Spleen (tissue), 11 donors: ENCODE data around the gene MRPL40. TPM values are rescaled to one million over a fixed set of nuclear protein-coding genes. Genes with fewer than 3 reads are reported as not detected.

Source experiments
- DNase-seq: peaks from one replicate; pipeline ENCODE4 v3.0.0-alpha.2; 2020
- H3K27ac ChIP-seq, 8 donors: fragments of 200-600 bp; sonication (generic) in 7 of 8; 1 replicate in 4 of 8; 2 replicates in 4 of 8; pipeline versions ENCODE4 v1.5.0 to v1.8.0; 2016 to 2021; ENCODE audit warnings: inconsistent platforms in 4 of 8, mild to moderate bottlenecking in 4 of 8, moderate library complexity in 1 of 8
- H3K27me3 ChIP-seq, 7 donors: fragments of 200-600 bp; sonication (generic) in 6 of 7; replicated peaks in 1 of 7; 1 replicate in 4 of 7; 2 replicates in 3 of 7; pipeline versions ENCODE4 v1.5.0 to v1.8.0; 2016 to 2021; ENCODE audit warnings: inconsistent platforms in 3 of 7, mild to moderate bottlenecking in 1 of 7
- H3K36me3 ChIP-seq, 6 donors: fragments of 200-600 bp; sonication (generic) in 5 of 6; 1 replicate in 4 of 6; 2 replicates in 2 of 6; pipeline versions ENCODE4 v1.5.0 to v1.8.0; 2016 to 2021; ENCODE audit warnings: inconsistent platforms in 2 of 6
- H3K4me1 ChIP-seq, 6 donors: fragments of 200-600 bp; sonication (generic) in 5 of 6; 1 replicate in 3 of 6; 2 replicates in 3 of 6; pipeline versions ENCODE4 v1.5.0 to v1.8.0; 2016 to 2021; ENCODE audit warnings: inconsistent platforms in 3 of 6
- H3K4me3 ChIP-seq, 8 donors: fragments of 200-600 bp; sonication (generic) in 7 of 8; 1 replicate in 4 of 8; 2 replicates in 4 of 8; pipeline versions ENCODE4 v1.5.0 to v1.8.0; 2016 to 2021; ENCODE audit warnings: inconsistent platforms in 4 of 8, mild to moderate bottlenecking in 4 of 8, moderate library complexity in 2 of 8
- H3K9me3 ChIP-seq, 8 donors: fragments of 200-600 bp; sonication (generic) in 7 of 8; 1 replicate in 4 of 8; 2 replicates in 4 of 8; pipeline versions ENCODE4 v1.5.0 to v1.8.0; 2016 to 2021; ENCODE audit warnings: inconsistent platforms in 4 of 8
- CTCF ChIP-seq, 11 experiments: fragments of 200-600 bp in 7 of 11; fragments of 450-650 bp in 4 of 11; sonication (generic) in 4 of 11; IDR thresholded peaks in 8 of 11; conservative IDR thresholded peaks in 3 of 11; 1 replicate in 7 of 11; 2 replicates in 4 of 11; pipeline versions ENCODE4 v1.4.0 to v1.8.0; 2016 to 2021; ENCODE audit warnings: antibody characterized with exemption in 11 of 11, inconsistent platforms in 4 of 11, mild to moderate bottlenecking in 1 of 11
- POLR2A ChIP-seq, 3 donors: fragments of 450-650 bp; IDR thresholded peaks; one replicate each; pipeline ENCODE4 v1.5.1; 2017; ENCODE audit warnings: antibody characterized with exemption in 3 of 3, mild to moderate bottlenecking in 1 of 3
- POLR2AphosphoS5 ChIP-seq, 3 donors: sonication (generic); formaldehyde crosslinking; IDR thresholded peaks; one replicate each; pipeline ENCODE4 v1.5.1; 2017; ENCODE audit warnings: antibody characterized with exemption in 3 of 3
- WGBS, 5 donors: extraction: QIAGEN DNeasy Blood & Tissue Kit in 3 of 5; methylation state at CpG; one replicate each; pipeline versions ENCODE4 v1.1.5 to v1.1.7; 2013 to 2018; 5-methylcytosine and 5-hydroxymethylcytosine counted together
- intact Hi-C: fragments of 100-400 bp; cut with DNase I; formaldehyde crosslinking; loops from one replicate; pipeline ENCODE4 v1.15.0; 2023; ENCODE audit warnings: low total_unique reads
- polyA plus RNA-seq, 3 donors: library from polyadenylated mRNA; stranded (reverse); fragments of 200-250 nt; gene quantifications; one replicate each; pipeline ENCODE4 v1.2.1, GENCODE V29; 2013
- total RNA-seq, 7 donors: library from RNA; depleted of rRNA in 3 of 7; stranded (reverse); fragments of >200 nt in 3 of 7; fragmentation: NEBNext Ultra II Directional in 4 of 7; extraction: Animal tissue kit (Norgen Biotek cat#: 25700) in 4 of 7; gene quantifications; one replicate each; pipeline versions ENCODE4 v1.1.0 to v1.2.1, GENCODE V29; 2016 to 2021
- donor health status: healthy with polysubstance abuse.
- donor health status: DM: no; HTN: no; CAD: no; lungs with moderate emphysema.
- donor health status: DM: no; HTN: no; CAD: no.
- donor health status: Bipolar disorder and iron deficiency.
- donor health status: healthy.
- donor health status: DM: no; HTN: no; CAD: no.
- donor health status: DM: yes; HTN: yes; CAD: no.

Gene MRPL40
- total and polyA plus RNA-seq, 10 donors: 11.7 to 55.7 (median 21.6) TPM

GRCh38 chr22:19397734-19398104 is 34.6 kb upstream of the MRPL40 start:
- 91 to 100% (median 96%) methylated on average over 3 of the region's 3 CpGs for WGBS, 5 donors
- Histone ChIP-seq H3K27ac (no peak overlapping the region), H3K4me1 (no peaks in the 10 kb centered on the region), H3K27me3 (no peaks in the 10 kb centered on the region), H3K36me3 (peaks cover 3 to 100% (median 70%) of the 10 kb centered on the region in 6 donors), H3K9me3 (no peaks in the 10 kb centered on the region), H3K4me3 (no peak overlapping the region)
- no peak for DNase-seq
- no peak for TF ChIP-seq CTCF (IDR thresholded peaks at IDR 0.05 in 8 of 11, conservative IDR thresholded peaks at IDR 0.05 in 3 of 11)
- no peak for TF ChIP-seq POLR2A (IDR thresholded peaks at IDR 0.05)
- no peak for TF ChIP-seq POLR2AphosphoS5 (IDR thresholded peaks at IDR 0.05)
- intact Hi-C loops: no loop called here

GRCh38 chr22:19398206-19398605 is 34.1 kb upstream of the MRPL40 start:
- Histone ChIP-seq H3K36me3 (peaks cover 3 to 100% (median 66%) of the 10 kb centered on the region in 6 donors), H3K4me1 (no peaks in the 10 kb centered on the region), H3K4me3 (no peak overlapping the region), H3K27ac (no peak overlapping the region), H3K9me3 (no peaks in the 10 kb centered on the region), H3K27me3 (no peaks in the 10 kb centered on the region)
- intact Hi-C loops: no loop called here
- no peak for DNase-seq
- 84 to 91% (median 87%) methylated on average over 6 of the region's 6 CpGs for WGBS, 5 donors
- TF ChIP-seq POLR2AphosphoS5 (IDR thresholded peaks at IDR 0.05): no peak

GRCh38 chr22:19398652-19399051 is 33.7 kb upstream of the MRPL40 start:
- DNase-seq: no peak

GRCh38 chr22:19400881-19401280 is 31.5 kb upstream of the MRPL40 start:
- Histone ChIP-seq H3K27me3 (no peaks in the 10 kb centered on the region), H3K9me3 (no peaks in the 10 kb centered on the region), H3K36me3 (peaks cover 1 to 97% (median 50%) of the 10 kb centered on the region in 6 donors), H3K4me3 (no peak overlapping the region), H3K4me1 (no peaks in the 10 kb centered on the region), H3K27ac (no peak overlapping the region)
- TF ChIP-seq POLR2A (IDR thresholded peaks at IDR 0.05) (no peak), CTCF (IDR thresholded peaks at IDR 0.05 in 8 of 11, conservative IDR thresholded peaks at IDR 0.05 in 3 of 11) (no peak), POLR2AphosphoS5 (IDR thresholded peaks at IDR 0.05) (no peak)
- intact Hi-C loops: no loop called here
- WGBS, 5 donors: 95 to 98% (median 97%) methylated on average over 6 of the region's 6 CpGs
- no peak for DNase-seq

More at GRCh38 chr22:19398652-19399051, 33.7 kb upstream of the MRPL40 start:
- TF ChIP-seq CTCF (IDR thresholded peaks at IDR 0.05 in 8 of 11, conservative IDR thresholded peaks at IDR 0.05 in 3 of 11): no peak
- no peak for TF ChIP-seq POLR2A (IDR thresholded peaks at IDR 0.05)
- no peak for TF ChIP-seq POLR2AphosphoS5 (IDR thresholded peaks at IDR 0.05)
- Histone ChIP-seq H3K4me3 (no peak overlapping the region), H3K36me3 (peaks cover 3 to 100% (median 62%) of the 10 kb centered on the region in 6 donors), H3K4me1 (no peaks in the 10 kb centered on the region), H3K27me3 (no peaks in the 10 kb centered on the region), H3K9me3 (no peaks in the 10 kb centered on the region), H3K27ac (no peak overlapping the region)
- intact Hi-C loops: no loop called here
- 78 to 98% (median 96%) methylated on average over 2 of the region's 2 CpGs for WGBS, 5 donors

GRCh38 chr22:19401483-19401882 is 30.9 kb upstream of the MRPL40 start:
- no peak for DNase-seq
- peaks cover 0 to 97% (median 49%) of the 10 kb centered on the region in 6 donors for H3K36me3 ChIP-seq
- intact Hi-C loops: no loop called here

More at GRCh38 chr22:19401483-19401882, 30.9 kb upstream of the MRPL40 start:
- TF ChIP-seq POLR2AphosphoS5 (IDR thresholded peaks at IDR 0.05) (no peak), POLR2A (IDR thresholded peaks at IDR 0.05) (no peak), CTCF (IDR thresholded peaks at IDR 0.05 in 8 of 11, conservative IDR thresholded peaks at IDR 0.05 in 3 of 11) (no peak)
- Histone ChIP-seq H3K4me3 (no peak overlapping the region), H3K9me3 (no peaks in the 10 kb centered on the region), H3K4me1 (no peaks in the 10 kb centered on the region), H3K27ac (no peak overlapping the region), H3K27me3 (no peaks in the 10 kb centered on the region)
- WGBS, 5 donors: 94 to 98% (median 97%) methylated on average over 4 of the region's 4 CpGs
